ENCODE results near the gene PADI3.

DNA sequence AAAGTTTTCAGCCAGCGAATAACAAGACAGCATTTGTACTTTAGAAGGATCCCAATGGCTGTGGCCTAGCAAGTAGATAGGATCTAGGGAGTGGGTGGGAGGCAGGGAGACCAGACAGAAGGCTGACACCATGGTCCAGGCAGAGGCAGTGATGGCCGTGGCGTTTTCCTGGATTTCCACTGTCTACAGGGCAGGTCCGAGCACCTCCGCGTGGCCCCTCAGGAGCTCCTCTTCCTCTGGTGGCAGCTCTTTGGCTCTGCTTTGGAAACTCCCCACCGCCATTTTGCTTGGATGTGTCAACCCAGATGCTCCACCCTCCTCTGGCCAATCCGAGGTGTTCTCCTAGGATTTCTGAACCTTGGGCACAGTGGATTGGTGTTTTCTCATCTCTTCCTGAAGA is 84.2 kb downstream of the PADI3 start:
- TF ChIP-seq, protein P1, sequence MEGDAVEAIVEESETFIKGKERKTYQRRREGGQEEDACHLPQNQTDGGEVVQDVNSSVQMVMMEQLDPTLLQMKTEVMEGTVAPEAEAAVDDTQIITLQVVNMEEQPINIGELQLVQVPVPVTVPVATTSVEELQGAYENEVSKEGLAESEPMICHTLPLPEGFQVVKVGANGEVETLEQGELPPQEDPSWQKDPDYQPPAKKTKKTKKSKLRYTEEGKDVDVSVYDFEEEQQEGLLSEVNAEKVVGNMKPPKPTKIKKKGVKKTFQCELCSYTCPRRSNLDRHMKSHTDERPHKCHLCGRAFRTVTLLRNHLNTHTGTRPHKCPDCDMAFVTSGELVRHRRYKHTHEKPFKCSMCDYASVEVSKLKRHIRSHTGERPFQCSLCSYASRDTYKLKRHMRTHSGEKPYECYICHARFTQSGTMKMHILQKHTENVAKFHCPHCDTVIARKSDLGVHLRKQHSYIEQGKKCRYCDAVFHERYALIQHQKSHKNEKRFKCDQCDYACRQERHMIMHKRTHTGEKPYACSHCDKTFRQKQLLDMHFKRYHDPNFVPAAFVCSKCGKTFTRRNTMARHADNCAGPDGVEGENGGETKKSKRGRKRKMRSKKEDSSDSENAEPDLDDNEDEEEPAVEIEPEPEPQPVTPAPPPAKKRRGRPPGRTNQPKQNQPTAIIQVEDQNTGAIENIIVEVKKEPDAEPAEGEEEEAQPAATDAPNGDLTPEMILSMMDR (IDR thresholded peaks at IDR 0.05): no peak
- TF ChIP-seq POLR2A (IDR thresholded peaks at IDR 0.05; ENCODE audit: low read depth): no peak
